Measurements from ENCODE around the gene LGMN.

GRCh38 chr14:92666251-92666650 lies 82.2 kb downstream of the LGMN start:
- TF ChIP-seq EP300 (conservative IDR thresholded peaks at IDR 0.05; ENCODE audit: poor library complexity, severe bottlenecking) (no peak), CTCF (IDR thresholded peaks at IDR 0.05; ENCODE audit: poor library complexity, severe bottlenecking) (no peak), TAF1 (IDR thresholded peaks at IDR 0.05; ENCODE audit: low read depth) (no peak), EZH2 (IDR thresholded peaks at IDR 0.05; ENCODE audit: borderline replicate concordance, insufficient read depth, low read length, poor library complexity, severe bottlenecking) (no peak), REST (IDR thresholded peaks at IDR 0.05; ENCODE audit: borderline replicate concordance) (no peak)

All from neural cell (in vitro differentiated cells).